ENCODE measurements around the gene UGT1A4.

Gene UGT1A4

DNA sequence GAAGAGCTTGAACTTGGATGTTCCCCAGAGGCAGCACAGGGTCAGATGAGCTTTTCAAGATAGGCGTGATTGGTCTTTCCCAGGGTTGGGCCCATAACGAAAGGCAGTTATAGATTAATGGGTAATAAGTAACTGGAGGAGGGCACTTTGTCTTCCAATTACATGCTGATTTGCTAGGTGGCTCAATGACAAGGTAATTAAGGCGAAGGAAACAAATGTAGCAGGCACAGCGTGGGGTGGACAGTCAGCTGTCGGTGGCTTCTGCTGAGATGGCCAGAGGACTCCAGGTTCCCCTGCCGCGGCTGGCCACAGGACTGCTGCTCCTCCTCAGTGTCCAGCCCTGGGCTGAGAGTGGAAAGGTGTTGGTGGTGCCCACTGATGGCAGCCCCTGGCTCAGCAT, at the start of gene UGT1A4:
TSS of gene UGT1A4 (plus strand) at position 185 of the 400 bp plus-strand sequence. CDS start at position 270, 85 bp downstream.
- no peak for DNase-seq

DNA sequence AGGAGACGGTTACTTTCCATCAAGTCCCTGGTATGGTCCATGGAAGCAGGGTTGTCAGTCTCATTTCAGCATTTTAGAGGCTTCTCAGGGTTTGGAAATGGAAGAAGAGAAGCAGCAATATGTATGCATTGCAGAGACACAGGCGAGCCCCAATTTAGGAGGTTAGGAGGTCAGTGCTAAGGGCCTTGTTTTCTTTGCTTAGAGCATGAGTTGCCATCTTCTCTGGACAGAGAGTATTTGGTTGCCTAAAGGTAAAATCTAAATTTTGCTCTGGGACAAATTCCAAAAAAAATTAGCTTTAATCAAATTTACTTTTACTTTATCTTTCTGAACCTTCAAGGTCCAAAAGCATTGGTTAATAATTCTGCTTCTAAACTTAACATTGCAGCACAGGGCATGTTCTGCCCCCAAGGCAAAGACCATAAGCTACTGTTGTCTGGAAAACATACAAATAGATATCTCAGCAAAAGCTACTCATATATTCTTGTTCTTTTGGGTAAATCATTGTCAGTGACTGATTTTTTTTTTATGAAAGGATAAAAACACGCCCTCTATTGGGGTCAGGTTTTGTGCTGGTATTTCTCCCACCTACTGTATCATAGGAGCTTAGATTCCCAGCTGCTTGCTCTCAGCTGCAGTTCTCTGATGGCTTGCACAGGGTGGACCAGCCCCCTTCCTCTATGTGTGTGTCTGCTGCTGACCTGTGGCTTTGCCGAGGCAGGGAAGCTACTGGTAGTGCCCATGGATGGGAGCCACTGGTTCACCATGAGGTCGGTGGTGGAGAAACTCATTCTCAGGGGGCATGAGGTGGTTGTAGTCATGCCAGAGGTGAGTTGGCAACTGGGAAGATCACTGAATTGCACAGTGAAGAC, 47.0 kb upstream of the UGT1A4 start, which contains the start of gene UGT1A9:
TSS of gene UGT1A9 (plus strand) at position 609 of the 872 bp plus-strand sequence. CDS start at position 646, 37 bp downstream.
- no peak for DNase-seq

DNA sequence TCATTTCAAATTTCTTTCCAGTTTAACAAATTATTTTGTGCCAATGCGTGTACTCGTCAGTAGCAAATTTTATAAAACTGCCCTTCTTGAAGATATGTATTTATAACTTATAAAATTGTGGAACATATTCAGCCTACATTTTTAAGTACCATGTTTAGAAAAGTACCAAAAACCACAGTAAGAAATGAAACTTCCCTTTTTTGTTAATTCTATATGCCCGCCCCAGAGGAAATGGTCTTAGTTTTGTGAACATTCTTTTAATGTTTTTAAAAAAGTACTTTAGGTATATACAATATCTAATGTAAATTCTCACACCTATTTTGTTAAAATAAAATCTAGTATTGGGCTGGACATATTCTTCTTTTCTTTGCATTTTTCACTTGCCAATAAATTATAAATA, 45.6 kb upstream of the UGT1A4 start:
- no peak for DNase-seq

DNA sequence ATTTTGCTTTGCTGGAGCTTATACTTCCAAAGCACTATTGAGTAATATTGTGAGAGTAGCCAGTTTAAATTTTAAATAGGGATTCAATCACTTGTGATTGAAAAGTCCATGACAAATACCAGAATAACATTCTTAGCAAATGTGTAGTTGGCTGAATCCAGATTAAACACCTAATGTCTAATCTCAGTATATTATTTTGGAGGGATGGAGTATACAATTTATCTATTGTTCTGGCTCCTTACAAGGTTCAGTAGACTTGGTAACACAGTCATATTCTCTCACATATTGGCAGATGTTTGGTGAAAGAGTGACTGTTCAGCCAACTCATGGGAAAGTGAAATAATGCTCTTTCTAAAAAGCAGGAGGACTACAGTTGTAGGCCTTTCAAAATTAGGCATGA, 44.6 kb upstream of the UGT1A4 start:
- no peak for DNase-seq

DNA sequence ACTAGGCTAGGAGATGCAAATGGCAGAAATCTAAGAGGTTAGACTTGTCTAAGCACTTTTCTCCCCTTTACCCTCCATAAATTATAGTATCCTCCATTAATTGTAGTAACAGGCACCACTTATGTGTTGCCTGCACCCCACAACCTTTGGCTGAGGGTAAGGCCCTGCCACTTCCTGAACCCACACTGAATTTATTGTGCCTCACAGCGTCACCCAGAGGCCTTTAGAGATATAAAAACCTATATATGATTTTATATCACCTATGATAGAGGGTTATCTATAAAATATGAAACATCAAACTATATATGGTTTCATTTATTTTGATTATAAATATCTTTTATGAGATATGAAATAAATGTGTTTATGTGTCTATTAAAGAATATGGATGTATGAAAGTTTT, 44.2 kb upstream of the UGT1A4 start:
- no peak for DNase-seq

DNA sequence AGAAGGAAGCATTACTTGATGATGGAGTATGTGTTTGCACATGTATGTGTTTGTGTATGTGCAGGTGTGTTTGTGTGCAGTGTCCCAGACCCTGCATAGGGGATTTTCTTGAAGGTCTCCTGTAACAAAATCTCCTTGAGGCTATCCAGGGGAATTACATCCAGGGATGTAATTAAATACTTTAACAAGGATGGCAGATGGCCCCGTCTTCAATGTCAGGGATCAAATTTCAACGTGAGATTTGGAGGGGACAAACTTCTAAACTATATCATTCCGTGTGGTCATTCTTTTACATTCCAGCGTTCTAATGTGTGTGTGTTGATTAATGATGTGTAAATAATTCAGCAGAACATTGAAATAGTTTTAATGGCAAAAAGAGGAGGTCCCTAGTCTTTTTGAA, 43.5 kb upstream of the UGT1A4 start:
- no peak for DNase-seq

DNA sequence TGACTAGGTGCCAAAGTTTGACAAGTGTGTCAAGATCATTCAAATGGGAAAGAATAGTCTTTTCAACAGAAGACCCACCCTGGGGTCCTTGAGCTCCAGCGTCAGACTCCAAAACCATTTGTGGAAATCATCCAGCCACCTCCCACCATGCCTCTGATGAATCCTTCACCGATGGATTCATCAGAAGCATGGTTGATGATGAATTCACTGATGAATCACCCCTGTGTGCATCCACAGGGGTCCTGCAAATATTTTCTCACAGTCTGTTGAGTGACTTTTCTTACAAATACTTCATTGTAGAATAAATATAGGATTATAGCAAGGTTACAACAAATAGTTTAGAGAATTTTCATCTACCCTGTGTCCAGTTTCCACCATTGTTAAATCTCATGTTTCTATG, 42.5 kb upstream of the UGT1A4 start:
- no peak for DNase-seq

DNA sequence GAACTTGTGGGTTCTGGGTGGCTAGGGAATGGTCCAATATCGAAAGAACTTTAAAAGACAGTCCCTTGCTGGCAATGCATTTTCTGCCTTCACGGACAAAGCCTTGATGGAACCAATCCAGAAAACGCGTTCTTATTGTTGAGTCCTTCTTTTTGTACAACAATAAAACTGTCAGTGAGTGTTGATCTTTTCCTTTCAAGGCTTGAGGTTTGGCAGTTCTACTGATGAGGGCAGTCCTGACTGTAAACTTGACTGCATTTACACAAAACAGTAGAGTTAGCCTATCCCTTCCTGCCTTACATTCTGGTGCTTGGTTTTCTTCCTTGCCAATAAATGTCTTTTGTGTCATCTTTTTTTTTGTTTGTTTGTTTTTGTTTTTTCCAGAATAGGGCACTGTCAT, 39.3 kb upstream of the UGT1A4 start:
- DNase-seq: no peak

DNA sequence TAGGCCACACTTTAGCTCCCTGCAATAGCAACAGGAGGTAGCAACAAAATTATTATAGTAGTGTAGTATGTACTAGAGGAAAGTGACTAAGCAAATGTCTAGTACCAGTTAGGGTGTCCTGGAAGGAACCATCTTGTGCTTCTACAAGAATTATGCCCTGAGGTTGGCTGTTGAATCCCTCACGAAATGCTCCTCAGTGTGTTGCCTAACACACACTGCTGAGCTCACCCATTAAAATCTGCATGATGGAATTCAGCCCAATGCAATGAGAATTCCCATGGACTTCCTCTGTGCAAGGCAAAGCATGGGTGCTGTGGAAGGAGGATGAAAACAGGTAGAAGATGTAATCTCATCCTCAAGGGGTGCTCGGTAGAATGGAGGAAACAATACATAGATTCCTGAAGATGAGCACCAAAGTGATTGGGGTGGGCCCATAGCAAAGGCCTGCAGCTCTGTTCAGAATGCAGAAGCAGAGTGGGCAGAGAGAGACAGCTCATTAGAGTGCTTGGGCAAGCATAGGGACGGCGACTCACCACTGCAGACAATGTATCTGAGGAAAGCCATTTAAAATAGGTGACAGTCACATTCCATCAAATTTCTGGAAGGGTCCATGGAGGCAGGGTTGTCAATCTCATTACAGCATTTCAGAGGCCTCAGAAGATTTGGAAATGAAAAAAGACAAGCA, 38.0 kb upstream of the UGT1A4 start:
- DNase-seq: peak; percentile 36

DNA sequence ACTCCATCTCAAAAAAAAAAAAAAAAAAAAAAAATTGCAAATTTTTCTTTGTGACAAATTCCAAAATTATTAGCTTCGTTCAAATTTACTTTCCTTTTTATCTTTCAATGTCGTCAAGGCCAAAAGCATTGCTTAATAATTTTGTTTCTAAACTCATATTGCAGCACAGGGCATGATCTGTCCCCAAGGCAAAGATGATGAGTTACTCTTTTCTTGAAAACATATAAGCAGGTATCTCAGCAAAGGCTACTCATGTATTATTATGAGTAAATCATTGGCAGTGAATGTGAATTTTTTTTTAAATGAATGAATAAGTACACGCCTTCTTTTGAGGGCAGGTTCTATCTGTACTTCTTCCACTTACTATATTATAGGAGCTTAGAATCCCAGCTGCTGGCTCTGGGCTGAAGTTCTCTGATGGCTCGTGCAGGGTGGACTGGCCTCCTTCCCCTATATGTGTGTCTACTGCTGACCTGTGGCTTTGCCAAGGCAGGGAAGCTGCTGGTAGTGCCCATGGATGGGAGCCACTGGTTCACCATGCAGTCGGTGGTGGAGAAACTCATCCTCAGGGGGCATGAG, 36.9 kb upstream of the UGT1A4 start, which contains the start of gene UGT1A7:
TSS of gene UGT1A7 (plus strand) at position 381 of the 579 bp plus-strand sequence. CDS start at position 418, 37 bp downstream.
- no peak for DNase-seq

DNA sequence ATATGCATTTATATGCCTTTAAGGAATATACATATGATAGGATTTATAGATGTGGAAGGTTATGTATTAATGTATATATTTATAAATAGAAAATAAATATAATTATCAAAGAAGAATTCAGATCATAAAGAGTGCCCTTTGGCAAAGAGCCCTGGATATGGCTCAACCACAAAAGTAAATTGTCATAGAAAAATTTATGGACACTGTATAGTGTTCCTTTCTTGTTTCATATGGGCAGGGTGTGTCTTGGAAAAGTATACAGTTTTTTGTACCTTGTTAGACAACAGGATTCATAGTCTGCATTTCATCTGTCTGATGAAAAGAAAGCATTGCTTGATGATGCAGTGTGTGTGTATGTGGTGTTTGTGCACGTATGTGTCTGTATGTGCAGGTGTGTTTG, 33.9 kb upstream of the UGT1A4 start:
- DNase-seq: no peak

DNA sequence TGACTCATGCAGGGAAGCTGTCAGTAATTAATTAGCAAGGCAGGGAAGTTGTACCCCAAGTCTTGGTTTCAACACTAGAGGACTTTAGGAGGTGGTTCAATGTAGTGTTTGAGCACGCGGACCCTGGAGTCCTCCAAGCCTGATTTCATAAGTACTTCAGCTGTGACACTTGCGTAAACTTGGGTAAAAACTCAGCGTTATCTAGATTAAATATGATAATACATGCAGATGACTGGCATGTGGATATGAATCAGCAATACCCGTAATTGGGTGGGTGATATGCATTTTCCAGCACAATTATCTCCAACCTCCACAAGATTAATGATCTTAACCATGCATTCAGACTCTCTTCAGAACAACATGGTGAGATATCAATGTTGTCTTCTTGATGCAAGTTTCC, 31.6 kb upstream of the UGT1A4 start:
- DNase-seq: no peak

DNA sequence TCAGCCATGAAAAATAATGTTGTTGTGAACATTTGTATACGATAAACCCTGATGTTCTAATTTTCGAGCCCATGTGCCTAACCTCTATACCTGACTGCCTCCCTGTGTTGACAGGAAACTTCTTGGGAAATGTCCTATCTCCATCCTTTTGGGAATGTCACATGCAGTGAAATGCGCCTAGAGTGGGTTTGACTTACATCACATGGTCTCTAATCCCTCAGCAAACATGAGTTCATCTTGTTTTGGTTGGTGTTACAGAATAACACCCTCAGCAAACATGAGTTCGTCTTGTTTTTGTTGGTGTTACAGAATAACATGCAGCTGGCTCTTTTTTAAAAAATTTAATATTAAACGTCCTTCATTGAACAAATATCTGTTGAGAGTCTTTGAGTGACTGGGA, 30.2 kb upstream of the UGT1A4 start:
- no peak for DNase-seq

DNA sequence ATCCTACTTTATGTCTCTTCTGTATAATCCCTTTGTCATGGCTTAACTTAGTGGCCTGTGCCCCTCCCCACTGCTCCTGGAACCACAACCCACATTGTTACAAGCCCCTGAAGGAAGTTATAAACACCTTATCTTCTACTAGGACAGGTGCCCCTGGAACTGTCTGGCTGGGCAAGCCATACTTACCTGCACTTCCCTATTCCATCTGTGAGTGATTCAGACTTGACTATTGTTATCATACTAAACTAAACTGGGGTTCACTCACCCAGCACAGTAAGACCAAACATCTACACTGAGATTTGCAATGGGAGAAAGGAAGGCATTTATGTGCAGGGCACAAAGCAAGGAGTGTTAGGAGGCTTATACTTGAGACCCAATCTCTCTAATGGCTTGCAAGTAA, 29.5 kb upstream of the UGT1A4 start:
- no peak for DNase-seq

DNA sequence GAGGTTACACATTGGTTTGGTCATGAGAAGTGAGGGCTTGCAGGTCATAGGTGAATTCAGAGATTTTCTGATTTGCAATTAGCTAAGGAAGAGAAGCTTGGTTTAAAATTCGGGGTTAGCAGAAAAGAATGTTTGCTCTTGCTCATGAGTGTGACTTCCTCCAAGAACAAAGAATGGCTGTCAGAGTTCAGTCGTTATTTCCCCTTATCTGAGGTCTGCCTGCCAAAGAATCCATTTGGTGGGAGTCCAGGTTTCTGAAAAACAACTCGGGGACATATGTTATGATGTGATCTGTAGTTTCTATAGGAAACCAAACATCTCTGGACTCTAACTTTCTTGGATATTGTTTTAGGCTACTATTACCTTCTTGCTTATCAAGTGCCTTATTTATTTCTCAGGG, 29.0 kb upstream of the UGT1A4 start:
- DNase-seq: no peak

DNA sequence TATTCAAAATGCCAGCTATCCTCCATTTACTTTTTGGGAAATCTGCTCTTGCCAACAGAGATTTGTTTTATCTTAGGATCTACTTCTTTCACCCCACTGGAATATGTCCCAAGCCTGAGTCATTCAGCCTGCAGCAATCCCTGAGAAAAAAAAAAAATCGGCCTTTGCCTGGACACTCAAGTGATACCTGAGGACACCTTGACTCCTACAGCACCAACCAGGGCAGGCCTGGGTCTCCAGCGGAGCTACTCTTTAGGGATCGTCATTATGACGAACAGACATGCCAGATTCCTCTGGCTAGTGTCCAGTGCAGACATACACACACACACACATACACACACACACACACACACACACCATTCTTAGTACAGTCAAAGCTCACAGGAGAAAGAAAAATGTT, 28.1 kb upstream of the UGT1A4 start:
- no peak for DNase-seq

DNA sequence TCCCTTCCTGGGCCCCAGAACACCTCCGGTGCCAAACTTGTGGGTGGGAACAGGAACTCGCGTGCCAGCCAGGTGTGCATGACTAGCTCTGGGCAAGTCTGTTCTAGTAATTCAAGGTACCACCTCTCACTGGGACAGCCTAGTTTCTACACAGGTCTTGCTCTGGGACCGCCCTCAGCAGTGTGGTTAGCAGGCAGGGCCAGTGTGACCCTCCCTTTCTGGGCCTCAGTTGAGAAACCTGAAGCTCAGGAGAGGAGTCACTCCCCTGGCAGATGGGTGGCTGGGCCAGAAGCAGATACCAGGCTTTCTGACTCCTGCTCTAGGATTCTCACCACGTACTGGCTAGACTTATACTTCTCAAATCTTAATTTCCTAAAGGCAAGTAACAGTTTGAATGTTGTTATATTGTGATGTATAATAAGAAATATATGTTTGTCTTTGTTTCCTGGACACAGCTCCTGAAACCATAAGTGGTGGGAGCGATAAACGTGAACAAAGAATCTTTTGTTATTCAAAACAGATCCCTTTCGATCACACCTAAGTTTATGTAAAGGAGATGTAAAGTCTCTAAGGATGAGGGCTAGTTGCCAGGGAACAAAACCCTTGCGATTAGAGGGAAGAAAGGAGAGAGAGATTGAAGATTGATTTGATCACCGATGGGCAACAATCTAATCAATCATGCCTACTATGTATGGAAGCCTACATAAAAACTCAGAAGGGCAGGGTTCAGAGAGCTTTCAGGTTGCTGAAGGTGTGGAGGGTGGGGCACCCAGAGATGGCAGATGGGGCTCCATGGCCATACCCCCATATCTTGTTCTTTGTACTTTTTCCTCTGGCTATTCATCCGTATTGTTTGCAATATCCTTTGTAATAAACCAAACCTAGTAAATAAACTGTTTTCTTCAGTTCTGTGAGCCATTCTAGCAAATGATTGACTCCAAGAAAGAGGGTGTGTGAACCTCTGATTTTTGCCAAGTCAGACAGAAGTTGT, 26.8 kb upstream of the UGT1A4 start:
- DNase-seq: no peak

DNA sequence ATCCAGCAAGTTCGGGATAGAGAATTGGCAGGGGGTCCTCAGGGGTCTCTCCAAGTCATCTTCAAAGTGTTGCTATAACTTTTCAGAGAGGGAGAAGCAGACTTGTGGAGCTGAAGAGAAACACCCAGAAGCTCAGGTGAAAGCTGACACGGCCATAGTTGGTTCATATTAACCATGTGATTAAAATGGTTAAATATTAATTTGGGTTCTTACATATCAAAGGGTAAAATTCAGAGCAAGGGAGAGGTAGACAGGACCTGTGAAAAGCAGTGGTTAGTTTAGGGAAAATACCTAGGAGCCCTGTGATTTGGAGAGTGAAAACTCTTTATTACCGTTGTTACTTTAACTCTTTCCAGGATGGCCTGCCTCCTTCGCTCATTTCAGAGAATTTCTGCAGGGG, 25.9 kb upstream of the UGT1A4 start, which contains the start of gene UGT1A6:
TSS of gene UGT1A6 (plus strand) at position 243 of the 400 bp plus-strand sequence. CDS start at position 358, 115 bp downstream.
- DNase-seq: no peak

DNA sequence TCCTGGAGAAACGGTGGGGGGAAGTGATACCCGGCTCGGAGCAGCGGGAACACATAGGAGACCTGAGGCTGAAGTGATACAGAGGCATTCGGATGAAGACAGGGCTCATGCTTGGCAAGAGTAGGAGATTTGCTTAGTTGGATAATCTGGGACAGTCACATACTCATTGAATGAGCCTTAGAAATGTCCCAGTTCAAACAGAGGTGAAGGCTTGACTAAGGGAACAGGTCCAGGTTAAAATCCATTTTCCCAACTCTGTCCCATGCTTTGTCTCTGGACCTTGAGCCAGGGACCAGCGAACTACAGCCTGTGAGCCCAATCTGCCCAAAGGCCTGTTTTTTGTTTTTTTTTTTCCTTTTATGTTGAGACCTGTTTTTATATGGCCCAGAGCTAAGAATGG, 24.6 kb upstream of the UGT1A4 start:
- DNase-seq: no peak

DNA sequence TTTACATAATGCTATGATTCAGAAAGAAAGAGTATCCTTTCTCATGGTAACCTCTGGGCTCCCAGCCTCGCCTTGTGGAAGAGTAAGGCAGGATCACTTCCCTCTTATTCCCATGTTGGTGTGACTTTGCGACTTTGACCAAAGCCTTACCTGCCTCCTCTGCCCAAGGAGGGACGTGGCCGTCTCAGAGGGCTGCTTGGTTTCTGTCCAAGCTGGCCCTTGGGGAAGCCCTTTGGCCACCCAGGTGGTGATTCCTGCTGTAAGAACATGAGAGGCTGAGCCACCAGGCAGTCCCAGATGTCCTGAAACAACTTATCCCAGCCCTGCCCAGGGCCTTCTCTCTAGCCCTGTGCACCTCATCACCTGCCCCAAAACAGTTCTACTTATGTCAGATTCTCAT, 19.8 kb upstream of the UGT1A4 start:
- DNase-seq: no peak

DNA sequence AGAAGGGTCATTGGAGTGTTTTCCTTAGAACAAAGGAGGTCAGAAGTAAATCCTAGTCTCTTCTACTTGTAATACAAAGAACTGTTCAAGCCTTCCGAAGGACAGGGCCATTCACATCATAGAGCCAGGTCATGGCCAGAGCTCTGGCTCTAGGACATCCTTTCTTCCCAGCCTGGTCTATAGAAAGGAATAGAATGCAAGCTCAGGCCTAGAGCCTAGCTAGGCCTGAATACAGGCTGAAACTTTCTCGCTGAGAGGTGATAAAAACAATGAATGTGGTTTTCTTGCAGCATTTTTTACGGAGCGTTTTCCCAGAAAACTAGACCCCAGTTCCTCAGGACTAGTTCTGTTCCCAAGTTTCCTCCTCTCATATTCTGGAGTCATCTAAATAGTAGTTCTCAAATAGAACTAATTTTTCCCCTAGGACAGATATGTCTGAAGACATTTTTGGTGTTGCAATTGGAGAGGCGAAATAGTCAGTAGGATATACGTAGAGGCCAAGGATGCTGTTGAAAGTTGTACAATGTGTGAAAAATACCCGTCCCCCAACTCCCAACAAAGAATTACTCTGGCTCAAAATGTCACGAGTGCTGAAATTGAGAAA, 19.0 kb upstream of the UGT1A4 start:
- no peak for DNase-seq
